HepG2 (cell line): ENCODE data around the gene ADGRG1.

ENCODE experiments used
- FOSL1 ChIP-seq: sonication (generic); formaldehyde crosslinking; IDR thresholded peaks from 2 replicates; pipeline ENCODE4 v1.9.0; 2021; ENCODE audit warnings: missing genetic modification reagents, borderline replicate concordance
- JUND ChIP-seq: sonication (generic); formaldehyde crosslinking; IDR thresholded peaks from 2 replicates; pipeline ENCODE4 v1.8.0; 2022; ENCODE audit warnings: mild to moderate bottlenecking, missing genetic modification reagents
- MAFK ChIP-seq, 2 experiments: IDR thresholded peaks in 1 of 2; conservative IDR thresholded peaks in 1 of 2; 2 replicates each; pipeline ENCODE4 v1.6.1; 2011; ENCODE audit warnings: improper control_type of control experiment in 2 of 2, low read length in 2 of 2
- NR2C2 ChIP-seq: sonication (generic); formaldehyde crosslinking; IDR thresholded peaks from 2 replicates; pipeline ENCODE4 v1.4.0; 2020; ENCODE audit warnings: missing genetic modification reagents, mild to moderate bottlenecking, moderate library complexity, borderline replicate concordance
- RBM39 ChIP-seq: fragments of 200-400 bp; formaldehyde crosslinking; IDR thresholded peaks from one replicate; pipeline ENCODE4 v1.6.1; 2018; ENCODE audit warnings: antibody characterized with exemption, mild to moderate bottlenecking, low read depth, low read length; ENCODE audit not compliant: poor library complexity, severe bottlenecking
- ZFP41 ChIP-seq: sonication (generic); formaldehyde crosslinking; IDR thresholded peaks from 2 replicates; pipeline ENCODE4 v1.4.0; 2020; ENCODE audit warnings: mild to moderate bottlenecking, missing genetic modification reagents, borderline replicate concordance
- ZNF790 ChIP-seq: sonication (generic); formaldehyde crosslinking; IDR thresholded peaks from 2 replicates; pipeline ENCODE4 v1.8.0; 2022; ENCODE audit warnings: missing genetic modification reagents, mild to moderate bottlenecking, borderline replicate concordance
- TF ChIP-seq, protein P1 (sequence below): sonication (generic); formaldehyde crosslinking; IDR thresholded peaks from 2 replicates; pipeline ENCODE4 v1.9.0; 2021; ENCODE audit warnings: missing genetic modification reagents, mild to moderate bottlenecking, borderline replicate concordance

DNA sequence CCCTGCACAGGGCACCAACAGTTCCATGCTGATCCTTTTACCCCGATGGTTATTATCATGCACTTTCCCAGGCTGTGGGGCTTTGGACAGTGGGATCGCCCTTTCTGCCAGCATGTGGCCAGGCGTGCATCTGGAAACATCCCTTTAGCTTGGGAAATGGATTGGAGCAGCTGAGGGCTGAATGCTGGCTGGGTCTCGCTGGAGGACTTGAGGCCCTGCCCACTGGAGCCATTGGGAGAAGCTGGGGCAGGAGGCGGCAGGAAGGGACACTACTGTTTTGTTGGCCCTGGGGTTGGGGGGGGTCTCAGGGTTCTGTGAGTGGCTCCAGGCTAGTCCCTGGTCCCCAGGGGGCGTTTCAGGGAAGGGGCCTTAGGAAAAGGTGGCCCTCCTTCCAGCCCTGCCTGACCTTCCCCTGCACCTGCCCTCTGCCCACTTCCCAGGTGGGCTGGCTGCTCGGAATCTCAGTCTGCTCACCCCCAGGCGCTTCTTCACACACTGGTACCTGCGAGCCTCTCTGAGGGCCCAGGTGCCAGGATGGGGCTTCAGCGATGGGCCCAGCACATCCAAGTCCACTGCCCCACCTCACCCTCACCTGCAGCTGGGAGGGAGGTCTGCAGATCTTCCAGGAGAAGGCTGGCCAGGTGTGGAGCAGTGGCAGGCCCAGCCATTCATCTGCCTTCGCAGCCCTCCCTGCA is 38.1 kb downstream of the ADGRG1 start:
- no peak for TF ChIP-seq MAFK (conservative IDR thresholded peaks at IDR 0.05 in 1 of 2, IDR thresholded peaks at IDR 0.05 in 1 of 2; ENCODE audit: low read length in 2 of 2)
- TF ChIP-seq NR2C2: no peak
- TF ChIP-seq JUND (CRISPR knock-in tag): no peak
- no peak for TF ChIP-seq ZFP41 (CRISPR knock-in tag)
- TF ChIP-seq ZNF790 (CRISPR knock-in tag): no peak
- no peak for TF ChIP-seq RBM39
- TF ChIP-seq, protein P1, sequence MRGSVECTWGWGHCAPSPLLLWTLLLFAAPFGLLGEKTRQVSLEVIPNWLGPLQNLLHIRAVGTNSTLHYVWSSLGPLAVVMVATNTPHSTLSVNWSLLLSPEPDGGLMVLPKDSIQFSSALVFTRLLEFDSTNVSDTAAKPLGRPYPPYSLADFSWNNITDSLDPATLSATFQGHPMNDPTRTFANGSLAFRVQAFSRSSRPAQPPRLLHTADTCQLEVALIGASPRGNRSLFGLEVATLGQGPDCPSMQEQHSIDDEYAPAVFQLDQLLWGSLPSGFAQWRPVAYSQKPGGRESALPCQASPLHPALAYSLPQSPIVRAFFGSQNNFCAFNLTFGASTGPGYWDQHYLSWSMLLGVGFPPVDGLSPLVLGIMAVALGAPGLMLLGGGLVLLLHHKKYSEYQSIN (CRISPR knock-in tag): no peak
- TF ChIP-seq FOSL1 (CRISPR knock-in tag): no peak
